Bronchial epithelial cell (primary cell): ENCODE measurements around the gene DIAPH1. TPM values are rescaled to one million over a fixed set of nuclear protein-coding genes. Genes with fewer than 3 reads are reported as not detected.

ENCODE experiments used
- DNase-seq: peaks from one replicate; pipeline ENCODE4 v3.0.0-alpha.2; 2010; ENCODE audit warnings: low read depth
- FAIRE-seq: peaks from 2 replicates; lab custom pipeline; 2011; peaks lifted over from hg19 to GRCh38; lab: Jason Lieb, UNC
- H3K27me3 ChIP-seq: 2 replicates; pipeline ENCODE4 v1.5.1; 2011; ENCODE audit warnings: low read length; ENCODE audit not compliant: control insufficient read depth, insufficient read depth
- H3K36me3 ChIP-seq: 2 replicates; pipeline ENCODE4 v1.5.1; 2011; ENCODE audit warnings: low read length; ENCODE audit not compliant: control insufficient read depth, insufficient read depth
- H3K4me3 ChIP-seq: 2 replicates; pipeline ENCODE4 v1.5.1; 2011; ENCODE audit warnings: mild to moderate bottlenecking, low read depth, low read length, control low read depth
- CTCF ChIP-seq: IDR thresholded peaks from 2 replicates; pipeline ENCODE4 v1.5.1; 2011; ENCODE audit warnings: mild to moderate bottlenecking, moderate library complexity, low read length, control low read depth, inconsistent platforms; ENCODE audit not compliant: insufficient read depth, severe bottlenecking
- total RNA-seq: library from RNA; depleted of rRNA; stranded (reverse); fragments of >200 nt; gene quantifications from 2 replicates; pipeline ENCODE4 v1.2.1, GENCODE V29; 2014

DIAPH1 gene
- total RNA-seq, 1 donor from 2014 or later, result 48.2 TPM

DNA sequence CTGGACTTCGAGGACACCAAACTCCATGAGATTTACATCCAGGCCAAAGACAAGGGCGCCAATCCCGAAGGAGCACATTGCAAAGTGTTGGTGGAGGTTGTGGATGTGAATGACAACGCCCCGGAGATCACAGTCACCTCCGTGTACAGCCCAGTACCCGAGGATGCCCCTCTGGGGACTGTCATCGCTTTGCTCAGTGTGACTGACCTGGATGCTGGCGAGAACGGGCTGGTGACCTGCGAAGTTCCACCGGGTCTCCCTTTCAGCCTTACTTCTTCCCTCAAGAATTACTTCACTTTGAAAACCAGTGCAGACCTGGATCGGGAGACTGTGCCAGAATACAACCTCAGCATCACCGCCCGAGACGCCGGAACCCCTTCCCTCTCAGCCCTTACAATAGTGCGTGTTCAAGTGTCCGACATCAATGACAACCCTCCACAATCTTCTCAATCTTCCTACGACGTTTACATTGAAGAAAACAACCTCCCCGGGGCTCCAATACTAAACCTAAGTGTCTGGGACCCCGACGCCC, 141.7 kb downstream of the DIAPH1 start:
- H3K4me3 ChIP-seq, result peak overlapping the region; percentile 56
- no peaks in the 10 kb centered on the region for H3K27me3 ChIP-seq
- FAIRE-seq (no peak), DNase-seq (no peak)
- H3K36me3 ChIP-seq, result peaks cover 1% of the 10 kb centered on the region
- TF ChIP-seq CTCF, result no peak

GRCh38 chr5:141476132-141476911, 142.5 kb downstream of the DIAPH1 start:
- peak; percentile 52 for DNase-seq
- Histone ChIP-seq H3K4me3 (peak overlapping the region; percentile 56), H3K36me3 (peaks cover 1% of the 10 kb centered on the region), H3K27me3 (no peaks in the 10 kb centered on the region)
- TF ChIP-seq CTCF, result no peak
- FAIRE-seq, result no peak

DNA sequence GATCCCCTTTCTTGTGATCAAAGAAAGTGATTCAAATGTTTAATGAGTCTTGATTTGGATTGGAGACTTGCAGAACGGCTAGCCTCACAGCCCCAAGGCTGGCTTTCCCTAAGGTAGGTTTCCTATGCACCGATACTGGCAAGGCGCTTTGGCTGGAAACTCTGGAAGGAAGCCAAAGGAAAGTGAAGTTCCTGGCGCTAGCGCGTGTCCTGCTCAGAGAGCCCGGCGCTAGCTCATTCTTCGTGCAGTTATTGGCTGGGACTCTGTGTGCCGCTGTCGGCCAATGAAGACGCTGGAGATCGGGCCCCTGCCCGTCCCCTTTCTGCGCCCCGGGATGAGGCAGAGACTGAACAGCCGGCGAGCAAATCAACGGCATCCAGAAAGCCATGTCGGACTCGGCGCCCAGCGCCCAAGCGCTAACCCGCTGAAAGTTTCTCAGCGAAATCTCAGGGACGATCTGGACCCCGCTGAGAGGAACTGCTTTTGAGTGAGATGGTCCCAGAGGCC, 143.1 kb downstream of the DIAPH1 start, which contains the start of gene PCDHGC3:
Gene PCDHGC3, plus strand, starts transcription at position 342 of the 507 bp plus-strand sequence. Its CDS starts 151 bp downstream, at position 493.
- H3K27me3 ChIP-seq, result no peaks in the 10 kb centered on the region
- peak; percentile 88 for DNase-seq
- peaks cover 1% of the 10 kb centered on the region for H3K36me3 ChIP-seq
- peak; percentile 76 for FAIRE-seq
- peak; percentile 31 for TF ChIP-seq CTCF
- H3K4me3 ChIP-seq, result peak within 1 kb of the TSS; percentile 56

DNA sequence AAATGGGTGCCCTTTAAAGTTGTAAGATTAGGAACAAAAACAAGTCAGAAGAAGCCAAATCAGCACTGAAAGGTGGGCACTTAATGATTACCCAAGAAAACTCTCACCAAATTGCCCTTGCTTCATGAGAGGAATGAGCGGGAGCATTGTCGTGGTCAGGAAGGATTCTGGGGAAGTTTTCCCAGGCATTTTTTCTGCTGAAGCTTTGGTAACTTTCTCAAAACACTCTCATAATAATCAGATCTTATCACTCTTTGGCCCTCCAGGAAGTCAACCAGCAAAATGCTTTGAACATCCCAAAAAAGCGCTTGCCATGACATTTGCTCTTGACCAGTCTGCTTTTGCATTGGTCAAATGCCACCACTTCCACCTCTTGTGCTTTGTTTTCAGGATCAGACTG, 153.4 kb downstream of the DIAPH1 start:
- DNase-seq, result no peak

More for the DNA sequence above, 153.4 kb downstream of the DIAPH1 start:
- FAIRE-seq, result no peak
- Histone ChIP-seq H3K36me3 (no peaks in the 10 kb centered on the region), H3K27me3 (no peaks in the 10 kb centered on the region), H3K4me3 (no peak overlapping the region)
- TF ChIP-seq CTCF, result no peak

Other genes with a start within 250 kb of the DIAPH1 start
- under 0.01 and 0.77 TPM in 2 replicates for gene PCDHGB3, start 248.8 kb downstream of the DIAPH1 start, total RNA-seq
- gene PCDHGA6, start 245.1 kb downstream of the DIAPH1 start, total RNA-seq, result under 0.01 and 0.26 TPM in 2 replicates
- under 0.01 and 0.51 TPM in 2 replicates for gene PCDHGA7, start 236.3 kb downstream of the DIAPH1 start, total RNA-seq
- 2.1 and 3.1 TPM in 2 replicates for gene PCDHGB4, start 231.3 kb downstream of the DIAPH1 start, total RNA-seq
- gene PCDHGA8, start 226.4 kb downstream of the DIAPH1 start, total RNA-seq, result under 0.01 and 0.51 TPM in 2 replicates
- 2.4 and 5.1 TPM in 2 replicates for gene PCDHGB5, start 221.1 kb downstream of the DIAPH1 start, total RNA-seq
- 0.53 and 1.5 TPM in 2 replicates for gene PCDHGA9, start 216.2 kb downstream of the DIAPH1 start, total RNA-seq
- gene PCDHGB6, start 211.0 kb downstream of the DIAPH1 start, total RNA-seq, result 0.53 and 1.5 TPM in 2 replicates
- 2.1 and 5.2 TPM in 2 replicates for gene PCDHGA10, start 206.0 kb downstream of the DIAPH1 start, total RNA-seq
- gene PCDHGB7, start 201.3 kb downstream of the DIAPH1 start, total RNA-seq, result 1.3 and 3.3 TPM in 2 replicates
- gene PCDHGA11, start 197.9 kb downstream of the DIAPH1 start, total RNA-seq, result 1.6 and 3.2 TPM in 2 replicates
- gene PCDHGA12, start 188.5 kb downstream of the DIAPH1 start, total RNA-seq, result 0.79 and 1.4 TPM in 2 replicates
- 9.5 and 17.4 TPM in 2 replicates for gene PCDHGC3, start 143.0 kb downstream of the DIAPH1 start, total RNA-seq
- gene PCDHGC4, start 134.0 kb downstream of the DIAPH1 start, total RNA-seq, result 0.53 and 0.90 TPM in 2 replicates
- gene PCDHGC5, start 129.9 kb downstream of the DIAPH1 start, total RNA-seq, result 0.26 and 0.77 TPM in 2 replicates
- 72.7 and 87.1 TPM in 2 replicates for gene HDAC3, start 17.8 kb upstream of the DIAPH1 start, total RNA-seq
- 14.2 and 16.6 TPM in 2 replicates for gene RELL2, start 18.0 kb upstream of the DIAPH1 start, total RNA-seq
- 14.2 and 17.2 TPM in 2 replicates for gene FCHSD1, start 32.4 kb upstream of the DIAPH1 start, total RNA-seq
- 3.7 and 4.0 TPM in 2 replicates for gene ARAP3, start 63.2 kb upstream of the DIAPH1 start, total RNA-seq